T-helper 17 cell (primary cell): ENCODE data around the gene SHISA7. TPM values are rescaled to one million over a fixed set of nuclear protein-coding genes. Genes with fewer than 3 reads are reported as not detected.
"Not testable (repeated sequence)": the region's sequence is repeated elsewhere in the genome, so short reads cannot be mapped to it uniquely, and the experiment has no call there.

Experiments
- ATAC-seq: fragments of 150-1000 bp; cut with Tn5 transposase; 2 replicates; pipeline ENCODE4 v1.10.0; 2021; ENCODE audit warnings: mild to moderate bottlenecking, moderate library complexity
- DNase-seq, 3 donors: peaks; one replicate each; pipeline versions ENCODE4 v3.0.0 to v3.0.0-alpha.2; 2020 to 2021
- H3K9me3 ChIP-seq: one replicate; pipeline ENCODE4 v1.7.0; 2013; ENCODE audit warnings: low read length, mild to moderate bottlenecking; ENCODE audit not compliant: control insufficient read depth, poor library complexity, severe bottlenecking
- H3K27ac Mint-ChIP-seq: one replicate; pipeline ENCODE4 v1.8.0; 2022; ENCODE audit warnings: mild to moderate bottlenecking, moderate library complexity, mixed read lengths
- H3K27me3 Mint-ChIP-seq: one replicate; pipeline ENCODE4 v1.8.0; 2022; ENCODE audit warnings: mixed read lengths
- H3K36me3 Mint-ChIP-seq: one replicate; pipeline ENCODE4 v1.8.0; 2022; ENCODE audit warnings: low read depth, mixed read lengths
- H3K4me1 Mint-ChIP-seq: one replicate; pipeline ENCODE4 v1.8.0; 2022; ENCODE audit warnings: mild to moderate bottlenecking, mixed read lengths
- H3K4me3 Mint-ChIP-seq: one replicate; pipeline ENCODE4 v1.8.0; 2022; ENCODE audit warnings: mild to moderate bottlenecking, moderate library complexity, mixed read lengths
- total RNA-seq, 4 donors: library from RNA in 2 of 4; stranded (reverse) in 2 of 4; gene quantifications; one replicate each; pipeline ENCODE4 v1.2.3 and lab custom pipeline; 2022 to 2026

The SHISA7 gene
- total RNA-seq, 2 donors from 2014 or later, result not detected

DNA sequence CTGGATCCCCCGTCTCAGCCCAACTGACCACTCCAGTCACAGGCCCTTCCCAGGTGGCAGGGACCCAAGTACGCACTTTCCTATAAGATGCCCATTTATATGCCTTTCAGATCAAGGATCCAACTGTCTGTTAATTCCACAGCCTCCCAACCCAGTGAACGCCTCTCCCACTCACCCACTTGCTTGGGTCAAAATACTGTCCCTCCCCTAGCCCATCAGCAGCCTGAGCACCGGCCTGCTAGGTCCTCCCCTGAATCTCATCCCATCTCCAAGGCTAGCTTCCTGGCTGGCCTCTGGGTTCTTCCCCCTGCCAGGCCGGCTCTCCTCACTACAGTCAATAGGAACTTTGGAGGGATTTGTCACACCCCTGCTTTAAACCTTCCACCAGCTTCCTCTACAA is 37.5 kb downstream of the SHISA7 start:
- no peaks in the 10 kb centered on the region for H3K9me3 ChIP-seq
- H3K36me3 Mint-ChIP-seq, result peaks cover 7% of the 10 kb centered on the region
- peak overlapping the region; percentile 88 for H3K4me3 Mint-ChIP-seq
- H3K27ac Mint-ChIP-seq, result peak overlapping the region; percentile 95
- ATAC-seq (no peak), DNase-seq (no peak)
- no peaks in the 10 kb centered on the region for H3K27me3 Mint-ChIP-seq
- peaks cover 23% of the 10 kb centered on the region for H3K4me1 Mint-ChIP-seq

DNA sequence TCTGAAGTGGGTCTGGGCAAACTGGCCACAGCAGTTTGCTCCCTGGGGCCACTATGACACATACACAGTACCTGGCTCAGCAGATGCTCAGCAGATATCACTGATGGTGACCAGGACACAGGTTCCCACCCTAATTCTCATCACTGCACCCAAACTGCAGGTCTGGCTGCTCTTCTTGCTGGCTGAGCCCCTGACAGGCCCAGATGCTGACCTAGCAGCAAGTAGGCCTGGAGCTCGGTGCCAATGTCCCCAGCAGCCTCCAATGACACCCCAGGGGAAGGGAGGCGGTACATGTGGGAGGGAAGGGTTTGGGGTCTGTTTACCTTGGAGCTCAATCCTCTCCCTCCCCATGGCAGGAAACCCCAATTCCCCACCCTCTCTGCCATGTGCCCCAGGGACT is 40.6 kb downstream of the SHISA7 start:
- peaks cover 5% of the 10 kb centered on the region for H3K36me3 Mint-ChIP-seq
- no peak overlapping the region for H3K4me3 Mint-ChIP-seq
- DNase-seq, result no peak
- no peaks in the 10 kb centered on the region for H3K27me3 Mint-ChIP-seq
- peaks cover 33% of the 10 kb centered on the region for H3K4me1 Mint-ChIP-seq
- no peaks in the 10 kb centered on the region for H3K9me3 ChIP-seq
- ATAC-seq, result no peak
- H3K27ac Mint-ChIP-seq, result peak overlapping the region; percentile 24

- peak overlapping the region; percentile 47 for H3K4me3 Mint-ChIP-seq
- H3K9me3 ChIP-seq, DNase-seq, H3K36me3 Mint-ChIP-seq, H3K27me3 Mint-ChIP-seq, ATAC-seq: not testable (repeated sequence)
- peaks cover 29% of the 10 kb centered on the region for H3K4me1 Mint-ChIP-seq
- H3K27ac Mint-ChIP-seq, result peak overlapping the region; percentile 24
Measured at GRCh38 chr19:55401390-55401789, 41.7 kb downstream of the SHISA7 start.

GRCh38 chr19:55400281-55401087 is 42.6 kb downstream of the SHISA7 start:
- no peak for ATAC-seq
- H3K36me3 Mint-ChIP-seq, result no peaks in the 10 kb centered on the region
- peak overlapping the region; percentile 9 for H3K4me3 Mint-ChIP-seq

DNA sequence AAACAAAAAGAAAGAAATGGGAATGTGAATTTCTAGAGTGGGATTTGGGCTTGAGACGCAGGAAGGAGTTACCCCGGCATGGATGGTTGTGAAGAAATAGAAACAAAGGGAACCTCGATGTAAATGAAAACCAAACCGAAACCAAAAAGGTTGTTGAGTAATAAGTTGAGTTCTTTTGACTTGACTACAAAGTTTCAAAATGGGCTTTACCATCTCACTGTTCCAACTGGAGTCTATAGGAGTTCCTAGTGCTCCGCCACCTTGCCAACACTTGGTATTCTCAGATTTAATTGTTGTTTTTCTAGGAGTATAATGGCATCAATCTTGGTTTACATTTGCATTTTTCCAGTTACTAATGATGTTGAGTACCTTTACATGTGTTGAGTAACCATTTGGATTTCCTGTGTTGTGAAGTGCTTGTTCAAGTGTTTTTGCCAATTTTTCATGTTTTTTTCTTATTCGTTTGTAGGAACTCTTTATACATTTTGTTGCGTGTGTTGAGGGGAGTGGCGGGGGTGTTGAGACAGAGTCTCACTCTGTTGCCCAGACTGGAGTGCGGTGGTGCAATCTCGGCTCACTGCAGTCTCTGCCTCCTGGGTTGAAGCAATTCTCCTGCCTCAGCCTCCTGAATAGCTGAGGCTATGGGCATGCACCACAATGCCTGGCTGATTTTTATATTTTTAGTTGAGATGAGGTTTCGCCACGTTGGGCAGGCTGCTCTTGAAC is 44.7 kb downstream of the SHISA7 start:
- H3K9me3 ChIP-seq, result no peaks in the 10 kb centered on the region
- H3K27ac Mint-ChIP-seq, result peak overlapping the region; percentile 81
- ATAC-seq, result no peak
- no peaks in the 10 kb centered on the region for H3K36me3 Mint-ChIP-seq
- peaks cover 18% of the 10 kb centered on the region for H3K4me1 Mint-ChIP-seq
- peak overlapping the region; percentile 49 for H3K4me3 Mint-ChIP-seq
- no peak for DNase-seq
- no peaks in the 10 kb centered on the region for H3K27me3 Mint-ChIP-seq

More at GRCh38 chr19:55400281-55401087, 42.6 kb downstream of the SHISA7 start:
- DNase-seq, result no peak
- H3K27ac Mint-ChIP-seq, result peak overlapping the region; percentile 81
- peaks cover 20% of the 10 kb centered on the region for H3K4me1 Mint-ChIP-seq
- no peaks in the 10 kb centered on the region for H3K9me3 ChIP-seq
- no peaks in the 10 kb centered on the region for H3K27me3 Mint-ChIP-seq

- no peak for DNase-seq
- peak overlapping the region; percentile 67 for H3K27ac Mint-ChIP-seq
- ATAC-seq, result no peak
- no peaks in the 10 kb centered on the region for H3K36me3 Mint-ChIP-seq
- H3K4me3 Mint-ChIP-seq, result no peak overlapping the region
- no peaks in the 10 kb centered on the region for H3K27me3 Mint-ChIP-seq
- no peaks in the 10 kb centered on the region for H3K9me3 ChIP-seq
- peaks cover 29% of the 10 kb centered on the region for H3K4me1 Mint-ChIP-seq
Measured at GRCh38 chr19:55392820-55393761, 50.0 kb downstream of the SHISA7 start.

- H3K4me1 Mint-ChIP-seq, result peaks cover 29% of the 10 kb centered on the region
- peak overlapping the region; percentile 67 for H3K27ac Mint-ChIP-seq
- H3K9me3 ChIP-seq, result no peaks in the 10 kb centered on the region
- ATAC-seq (no peak), DNase-seq (no peak)
- no peaks in the 10 kb centered on the region for H3K27me3 Mint-ChIP-seq
- no peaks in the 10 kb centered on the region for H3K36me3 Mint-ChIP-seq
- H3K4me3 Mint-ChIP-seq, result no peak overlapping the region
Measured at GRCh38 chr19:55391702-55392615, 51.1 kb downstream of the SHISA7 start.

GRCh38 chr19:55391191-55391670 is 51.9 kb downstream of the SHISA7 start:
- DNase-seq (no peak), ATAC-seq (no peak)
- Mint-ChIP-seq H3K27me3 (no peaks in the 10 kb centered on the region), H3K4me3 (no peak overlapping the region), H3K4me1 (peaks cover 36% of the 10 kb centered on the region), H3K27ac (no peak overlapping the region), H3K36me3 (peaks cover under 1% of the 10 kb centered on the region)
- H3K9me3 ChIP-seq, result no peaks in the 10 kb centered on the region

GRCh38 chr19:55390461-55390880 is 52.6 kb downstream of the SHISA7 start:
- Mint-ChIP-seq H3K4me3 (no peak overlapping the region), H3K4me1 (peaks cover 41% of the 10 kb centered on the region), H3K27ac (peak overlapping the region; percentile 9), H3K27me3 (peaks cover 5% of the 10 kb centered on the region), H3K36me3 (peaks cover 6% of the 10 kb centered on the region)
- ATAC-seq (no peak), DNase-seq (no peak)
- H3K9me3 ChIP-seq, result no peaks in the 10 kb centered on the region

DNA sequence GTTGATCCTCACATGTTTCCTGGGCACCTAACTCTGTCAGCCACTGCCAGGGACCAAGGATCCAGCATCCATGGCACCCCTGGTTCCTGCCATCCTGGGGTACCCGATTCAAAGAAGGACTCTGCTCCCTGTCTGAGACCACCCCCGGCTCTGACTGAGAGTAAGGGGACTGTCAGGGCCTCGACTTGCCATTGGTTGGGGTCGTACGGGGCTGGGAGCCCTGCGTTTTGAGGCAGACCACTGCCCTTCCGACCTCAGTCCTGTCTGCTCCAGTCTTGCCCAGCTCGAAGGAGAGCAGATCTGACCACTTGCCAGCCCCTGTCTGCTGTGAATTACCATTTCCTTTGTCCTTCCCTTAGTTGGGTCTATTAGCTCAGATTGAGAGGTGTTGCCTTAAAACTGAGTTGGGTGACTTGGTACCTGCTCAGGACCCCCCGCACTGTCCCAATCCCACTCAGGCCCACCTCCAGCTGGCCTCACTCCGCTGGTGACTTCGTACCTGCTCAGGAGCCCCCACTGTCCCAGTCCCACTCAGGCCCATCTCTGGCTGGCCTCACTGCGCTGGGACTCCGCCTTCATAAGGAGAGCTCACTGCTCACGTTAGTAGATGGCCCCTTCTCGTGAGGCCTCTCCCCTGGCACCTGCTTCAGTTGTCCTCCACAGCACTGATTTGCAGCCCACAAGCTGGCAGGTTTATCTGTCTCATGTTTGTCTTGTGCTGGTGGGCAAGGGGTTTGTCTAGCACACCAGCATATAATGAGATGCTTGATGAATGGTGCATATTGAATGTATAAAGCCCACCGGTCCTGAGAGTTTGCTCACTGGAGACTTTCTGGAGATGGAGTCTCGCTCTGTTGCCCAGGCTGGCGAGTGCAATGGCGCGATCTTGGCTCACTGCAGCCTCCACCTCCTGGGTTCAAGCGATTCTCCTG is 53.4 kb downstream of the SHISA7 start:
- Mint-ChIP-seq H3K27ac (peak overlapping the region; percentile 89), H3K4me1 (peaks cover 44% of the 10 kb centered on the region), H3K4me3 (no peak overlapping the region), H3K36me3 (peaks cover 6% of the 10 kb centered on the region), H3K27me3 (peaks cover 5% of the 10 kb centered on the region)
- H3K9me3 ChIP-seq, result no peaks in the 10 kb centered on the region
- ATAC-seq (no peak), DNase-seq (no peak)

DNA sequence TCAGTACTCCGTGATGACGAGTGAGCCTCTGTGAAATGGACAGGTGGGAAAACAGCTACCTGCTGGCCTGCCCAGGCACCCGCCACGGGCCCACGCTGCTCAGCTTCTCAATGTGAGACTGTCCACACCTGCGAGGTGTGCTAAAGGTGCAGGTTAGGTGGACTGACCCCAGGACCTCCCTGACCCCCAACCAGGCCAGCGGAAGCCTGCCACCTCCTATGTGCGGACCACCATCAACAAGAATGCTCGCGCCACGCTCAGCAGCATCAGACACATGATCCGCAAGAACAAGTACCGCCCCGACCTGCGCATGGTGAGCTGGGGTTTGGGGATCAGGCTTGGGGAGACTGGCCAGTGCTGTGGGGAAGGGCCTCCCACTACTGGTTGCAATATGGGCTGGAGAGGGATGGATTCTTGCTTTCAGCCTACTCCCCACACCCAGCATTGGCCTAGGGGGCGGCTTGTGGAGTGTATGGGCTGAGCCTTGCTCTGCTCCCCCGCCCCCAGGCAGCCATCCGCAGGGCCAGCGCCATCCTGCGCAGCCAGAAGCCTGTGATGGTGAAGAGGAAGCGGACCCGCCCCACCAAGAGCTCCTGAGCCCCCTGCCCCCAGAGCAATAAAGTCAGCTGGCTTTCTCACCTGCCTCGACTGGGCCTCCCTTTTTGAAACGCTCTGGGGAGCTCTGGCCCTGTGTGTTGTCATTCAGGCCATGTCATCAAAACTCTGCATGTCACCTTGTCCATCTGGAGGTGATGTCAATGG is 55.2 kb downstream of the SHISA7 start:
- H3K36me3 Mint-ChIP-seq, result peaks cover 6% of the 10 kb centered on the region
- H3K9me3 ChIP-seq, result no peaks in the 10 kb centered on the region
- H3K4me3 Mint-ChIP-seq, result peak overlapping the region; percentile 100
- peaks cover 48% of the 10 kb centered on the region for H3K4me1 Mint-ChIP-seq
- ATAC-seq (no peak), DNase-seq (no peak)
- peaks cover 5% of the 10 kb centered on the region for H3K27me3 Mint-ChIP-seq
- H3K27ac Mint-ChIP-seq, result peak overlapping the region; percentile 100
